Endothelial cell of umbilical vein (primary cell): Measurements from ENCODE around the gene POLN.

ENCODE experiments used
- CTCF ChIP-seq, 2 donors: IDR thresholded peaks; 1 replicate in 1 of 2; 2 replicates in 1 of 2; pipeline ENCODE4 v1.5.1; 2011; ENCODE audit warnings: low read length in 2 of 2, mild to moderate bottlenecking in 2 of 2, moderate library complexity in 2 of 2, control low read depth in 1 of 2, inconsistent platforms in 1 of 2, low read depth in 1 of 2; ENCODE audit not compliant: insufficient read depth in 1 of 2; ENCODE audit errors: extremely low read depth in 1 of 2
- EZH2 ChIP-seq: IDR thresholded peaks from 2 replicates; pipeline ENCODE4 v1.6.1; 2012; ENCODE audit warnings: borderline replicate concordance, low read depth, mild to moderate bottlenecking, moderate library complexity, low read length, inconsistent platforms; ENCODE audit not compliant: severe bottlenecking
- JUN ChIP-seq: IDR thresholded peaks from 2 replicates; pipeline ENCODE4 v1.6.1; 2011; ENCODE audit warnings: borderline replicate concordance, low read depth; ENCODE audit not compliant: insufficient read length, insufficient read depth
- POLR2A ChIP-seq: IDR thresholded peaks from 2 replicates; pipeline ENCODE4 v1.6.1; 2012; ENCODE audit warnings: low read depth, mild to moderate bottlenecking, control low read depth, low read length
- POLR2AphosphoS5 ChIP-seq: IDR thresholded peaks from 2 replicates; pipeline ENCODE4 v1.6.1; 2012; ENCODE audit warnings: low read depth, mild to moderate bottlenecking, control low read depth, low read length, moderate library complexity; ENCODE audit not compliant: insufficient read depth

GRCh38 chr4:2058264-2059045, 183.5 kb downstream of the POLN start:
- TF ChIP-seq JUN (no peak), CTCF (IDR thresholded peaks at IDR 0.05; ENCODE audit: extremely low read depth in 1 of 2, insufficient read depth in 1 of 2, low read depth in 1 of 2, low read length in 2 of 2) (no peak), POLR2A (no peak), EZH2 (peak; percentile 95), POLR2AphosphoS5 (no peak)
